Bronchial epithelial cell (primary cell): ENCODE measurements around the gene BTRC. TPM values are rescaled to one million over a fixed set of nuclear protein-coding genes. Genes with fewer than 3 reads are reported as not detected.
A peak's percentile ranks its signal among the peaks of the same experiment; 100 is the strongest.
"Not testable (repeated sequence)": the region's sequence is repeated elsewhere in the genome, so short reads cannot be mapped to it uniquely, and the experiment has no call there.

ENCODE experiments used
- DNase-seq: peaks from one replicate; pipeline ENCODE4 v3.0.0-alpha.2; 2010; ENCODE audit warnings: low read depth
- FAIRE-seq: peaks from 2 replicates; lab custom pipeline; 2011; peaks lifted over from hg19 to GRCh38; lab: Jason Lieb, UNC
- H3K27me3 ChIP-seq: 2 replicates; pipeline ENCODE4 v1.5.1; 2011; ENCODE audit warnings: low read length; ENCODE audit not compliant: control insufficient read depth, insufficient read depth
- H3K36me3 ChIP-seq: 2 replicates; pipeline ENCODE4 v1.5.1; 2011; ENCODE audit warnings: low read length; ENCODE audit not compliant: control insufficient read depth, insufficient read depth
- H3K4me3 ChIP-seq: 2 replicates; pipeline ENCODE4 v1.5.1; 2011; ENCODE audit warnings: mild to moderate bottlenecking, low read depth, low read length, control low read depth
- total RNA-seq: library from RNA; depleted of rRNA; stranded (reverse); fragments of >200 nt; gene quantifications from 2 replicates; pipeline ENCODE4 v1.2.1, GENCODE V29; 2014
- TF ChIP-seq, protein P1 (sequence below): IDR thresholded peaks from 2 replicates; pipeline ENCODE4 v1.5.1; 2011; ENCODE audit warnings: mild to moderate bottlenecking, moderate library complexity, low read length, control low read depth, inconsistent platforms; ENCODE audit not compliant: insufficient read depth, severe bottlenecking

Gene BTRC
- total RNA-seq, 1 donor from 2014 or later = 6.8 TPM

DNA sequence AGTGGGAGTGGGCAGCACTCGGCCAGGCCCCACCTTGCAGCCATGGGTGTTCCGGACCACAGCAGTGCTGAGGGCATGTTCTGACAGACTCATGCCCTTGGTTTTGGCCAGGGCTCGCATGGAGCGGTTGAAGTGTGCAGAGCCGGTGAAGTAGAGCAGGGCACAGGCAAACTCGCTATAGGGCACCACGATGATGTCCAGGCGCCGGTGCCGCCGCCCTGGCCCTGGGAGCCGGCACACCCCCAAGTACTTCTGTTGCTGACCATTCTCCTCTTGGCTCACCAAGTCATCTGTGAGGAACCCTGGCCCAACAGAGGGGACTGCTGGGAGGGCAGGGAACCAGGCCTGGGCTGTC is 225.5 kb downstream of the BTRC start:
- no peak for DNase-seq
- TF ChIP-seq, protein P1, sequence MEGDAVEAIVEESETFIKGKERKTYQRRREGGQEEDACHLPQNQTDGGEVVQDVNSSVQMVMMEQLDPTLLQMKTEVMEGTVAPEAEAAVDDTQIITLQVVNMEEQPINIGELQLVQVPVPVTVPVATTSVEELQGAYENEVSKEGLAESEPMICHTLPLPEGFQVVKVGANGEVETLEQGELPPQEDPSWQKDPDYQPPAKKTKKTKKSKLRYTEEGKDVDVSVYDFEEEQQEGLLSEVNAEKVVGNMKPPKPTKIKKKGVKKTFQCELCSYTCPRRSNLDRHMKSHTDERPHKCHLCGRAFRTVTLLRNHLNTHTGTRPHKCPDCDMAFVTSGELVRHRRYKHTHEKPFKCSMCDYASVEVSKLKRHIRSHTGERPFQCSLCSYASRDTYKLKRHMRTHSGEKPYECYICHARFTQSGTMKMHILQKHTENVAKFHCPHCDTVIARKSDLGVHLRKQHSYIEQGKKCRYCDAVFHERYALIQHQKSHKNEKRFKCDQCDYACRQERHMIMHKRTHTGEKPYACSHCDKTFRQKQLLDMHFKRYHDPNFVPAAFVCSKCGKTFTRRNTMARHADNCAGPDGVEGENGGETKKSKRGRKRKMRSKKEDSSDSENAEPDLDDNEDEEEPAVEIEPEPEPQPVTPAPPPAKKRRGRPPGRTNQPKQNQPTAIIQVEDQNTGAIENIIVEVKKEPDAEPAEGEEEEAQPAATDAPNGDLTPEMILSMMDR = no peak
- peaks cover 10% of the 10 kb centered on the region for H3K36me3 ChIP-seq
- no peak for FAIRE-seq
- no peaks in the 10 kb centered on the region for H3K27me3 ChIP-seq
- no peak overlapping the region for H3K4me3 ChIP-seq

- FAIRE-seq (peak; percentile 13), DNase-seq (no peak)
- Histone ChIP-seq H3K27me3 (no peaks in the 10 kb centered on the region), H3K36me3 (peaks cover 17% of the 10 kb centered on the region), H3K4me3 (no peak overlapping the region)
- TF ChIP-seq, protein P1 = no peak
Measured at GRCh38 chr10:101580486-101581399, 226.8 kb downstream of the BTRC start.

DNA sequence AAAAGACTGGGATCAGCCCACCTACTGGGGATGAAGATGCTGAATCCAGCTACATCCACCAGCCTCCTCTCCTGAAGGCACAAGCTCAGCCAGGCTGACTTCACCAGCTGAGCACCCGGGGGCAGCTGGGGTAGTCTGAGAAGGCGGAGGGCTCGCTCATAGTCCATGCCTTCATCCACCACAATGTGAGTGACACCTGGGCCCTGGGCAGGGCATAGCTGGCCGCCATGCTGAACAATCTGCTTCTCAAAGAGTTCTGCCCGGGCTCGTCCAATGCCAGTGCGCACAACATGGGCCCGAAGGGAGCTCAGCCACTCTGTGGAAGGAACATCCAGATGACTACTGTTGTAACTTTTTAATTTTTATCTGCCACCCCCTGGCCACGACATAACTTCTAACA is 231.9 kb downstream of the BTRC start:
- Histone ChIP-seq H3K4me3 (no peak overlapping the region), H3K27me3 (no peaks in the 10 kb centered on the region), H3K36me3 (peaks cover 14% of the 10 kb centered on the region)
- TF ChIP-seq, protein P1 = no peak
- DNase-seq = no peak
- FAIRE-seq = no peak

GRCh38 chr10:101587725-101588653 is 234.0 kb downstream of the BTRC start, which contains the start of the genes DPCD and POLL:
DPCD (plus strand) TSS chr10:101588321; CDS start chr10:101588337, 16 bp downstream.
POLL (minus strand) TSS chr10:101588257; CDS start chr10:101587360, 897 bp downstream.
- no peak for FAIRE-seq
- H3K36me3 ChIP-seq = peaks cover 12% of the 10 kb centered on the region
- TF ChIP-seq, protein P1 = no peak

GRCh38 chr10:101588879-101589278 is 234.9 kb downstream of the BTRC start:
- Histone ChIP-seq H3K4me3 (peak overlapping the region; percentile 90), H3K36me3 (peaks cover 7% of the 10 kb centered on the region), H3K27me3 (no peaks in the 10 kb centered on the region)
- TF ChIP-seq, protein P1 = no peak
- FAIRE-seq (no peak), DNase-seq (peak; percentile 42)

More at GRCh38 chr10:101587725-101588653, 234.0 kb downstream of the BTRC start, which contains the start of the genes DPCD and POLL:
- Histone ChIP-seq H3K27me3 (no peaks in the 10 kb centered on the region), H3K4me3 (peak within 1 kb of the TSS; percentile 90)
- DNase-seq = peak; percentile 84

GRCh38 chr10:101593331-101593730 is 239.4 kb downstream of the BTRC start:
- not testable (repeated sequence) for H3K27me3 ChIP-seq, FAIRE-seq, H3K4me3 ChIP-seq, DNase-seq, H3K36me3 ChIP-seq
